IMR-90 (cell line): ENCODE measurements around the gene ATRN. TPM values are rescaled to one million over a fixed set of nuclear protein-coding genes. Genes with fewer than 3 reads are reported as not detected.

Experiments
- ATAC-seq: fragments of 200-7000 bp; cut with Tn5 transposase; 2 replicates; pipeline ENCODE4 v1.9.1; 2020; ENCODE audit warnings: low read depth, mild to moderate bottlenecking, moderate library complexity
- BruUV-seq: library from RNA; stranded (reverse); fragments of 400-500 nt; replicated peaks from 2 replicates; lab custom pipeline; 2021; lab: Mats Ljungman, UMichigan
- CTCF ChIA-PET: fragments of 300-600 bp; formaldehyde crosslinking; extraction: SDS; loops from one replicate; lab custom pipeline; 2021; ENCODE audit warnings: antibody characterized with exemption; lab: Yijun Ruan, JAX
- POLR2A ChIA-PET: fragments of 300-600 bp; sonication (Branson Sonifier 250); formaldehyde crosslinking; loops from one replicate; lab custom pipeline; 2022; ENCODE audit warnings: antibody characterized with exemption; ENCODE audit not compliant: unreplicated experiment; lab: Charles Lee
- DNase-seq: peaks from one replicate; pipeline ENCODE4 v3.0.0; 2013
- H2AFZ ChIP-seq: replicated peaks from 2 replicates; pipeline ENCODE3; 2013; ENCODE audit warnings: low read length, mild to moderate bottlenecking; ENCODE audit not compliant: poor library complexity
- H2AK5ac ChIP-seq: 2 replicates; pipeline ENCODE4 v1.6.1; 2013; ENCODE audit warnings: low read depth, low read length, inconsistent platforms
- H2AK9ac ChIP-seq: replicated peaks from 2 replicates; pipeline ENCODE3; 2013; ENCODE audit warnings: mild to moderate bottlenecking, low read depth, low read length, moderate library complexity; ENCODE audit not compliant: poor library complexity
- H2BK120ac ChIP-seq: 2 replicates; pipeline ENCODE4 v1.6.1; 2013; ENCODE audit warnings: low read depth, low read length, inconsistent platforms
- H2BK15ac ChIP-seq: 3 replicates; pipeline ENCODE4 v1.6.1; 2013; ENCODE audit warnings: low read depth, low read length, inconsistent platforms
- H2BK20ac ChIP-seq: 2 replicates; pipeline ENCODE4 v1.6.1; 2013; ENCODE audit warnings: low read depth, mild to moderate bottlenecking, inconsistent platforms, low read length, moderate library complexity
- H2BK5ac ChIP-seq: 2 replicates; pipeline ENCODE4 v1.6.1; 2013; ENCODE audit warnings: mild to moderate bottlenecking, low read depth, low read length, inconsistent platforms; ENCODE audit not compliant: poor library complexity, severe bottlenecking
- H3K14ac ChIP-seq: replicated peaks from 2 replicates; pipeline ENCODE4 v1.6.1; 2013; ENCODE audit warnings: low read depth, low read length, inconsistent platforms
- H3K18ac ChIP-seq: 2 replicates; pipeline ENCODE4 v1.6.1; 2013; ENCODE audit warnings: low read depth, low read length, control low read depth
- H3K23ac ChIP-seq: 2 replicates; pipeline ENCODE4 v1.6.1; 2013; ENCODE audit warnings: low read depth, low read length, inconsistent platforms
- H3K27ac ChIP-seq: 2 replicates; pipeline ENCODE4 v1.5.1; 2013; ENCODE audit warnings: mild to moderate bottlenecking, control low read depth, low read length; ENCODE audit not compliant: insufficient read depth
- H3K27me3 ChIP-seq: 2 replicates; pipeline ENCODE4 v1.6.1; 2013; ENCODE audit warnings: low read length; ENCODE audit not compliant: control insufficient read depth, insufficient read depth
- H3K36me3 ChIP-seq: 2 replicates; pipeline ENCODE4 v1.6.1; 2013; ENCODE audit warnings: low read length, mixed read lengths; ENCODE audit not compliant: control insufficient read depth, insufficient read depth
- H3K4ac ChIP-seq: 2 replicates; pipeline ENCODE4 v1.6.1; 2013; ENCODE audit warnings: low read depth, low read length, inconsistent platforms
- H3K4me1 ChIP-seq: 2 replicates; pipeline ENCODE4 v1.6.1; 2013; ENCODE audit warnings: low read length, mixed read lengths; ENCODE audit not compliant: control insufficient read depth, insufficient read depth
- H3K4me2 ChIP-seq: 2 replicates; pipeline ENCODE4 v1.6.1; 2013; ENCODE audit warnings: low read depth, mild to moderate bottlenecking, control low read depth, low read length, moderate library complexity
- H3K4me3 ChIP-seq: 2 replicates; pipeline ENCODE4 v1.5.1; 2013; ENCODE audit warnings: low read depth, mild to moderate bottlenecking, control low read depth, low read length, moderate library complexity; ENCODE audit not compliant: insufficient read depth
- H3K56ac ChIP-seq: 2 replicates; pipeline ENCODE4 v1.6.1; 2013; ENCODE audit warnings: low read length, inconsistent platforms; ENCODE audit not compliant: insufficient read depth; ENCODE audit errors: extremely low read depth
- H3K79me1 ChIP-seq, 2 experiments: 2 replicates each; pipeline ENCODE4 v1.6.1; 2013; ENCODE audit warnings: low read length in 2 of 2, inconsistent platforms in 1 of 2, low read depth in 1 of 2
- H3K9ac ChIP-seq: 2 replicates; pipeline ENCODE4 v1.6.1; 2013; ENCODE audit warnings: low read depth, low read length, control low read depth
- H3K9me1 ChIP-seq: 2 replicates; pipeline ENCODE4 v1.6.1; 2013; ENCODE audit warnings: low read length, inconsistent platforms; ENCODE audit not compliant: insufficient read depth
- H3K9me3 ChIP-seq: 2 replicates; pipeline ENCODE4 v1.6.1; 2013; ENCODE audit warnings: low read length; ENCODE audit not compliant: control insufficient read depth, insufficient read depth
- H4K20me1 ChIP-seq: 2 replicates; pipeline ENCODE4 v1.6.1; 2013; ENCODE audit warnings: low read length, inconsistent platforms; ENCODE audit not compliant: insufficient read depth
- H4K5ac ChIP-seq: 2 replicates; pipeline ENCODE4 v1.6.1; 2013; ENCODE audit warnings: mild to moderate bottlenecking, low read depth, low read length, control low read depth
- H4K8ac ChIP-seq, 2 experiments: 2 replicates each; pipeline ENCODE4 v1.6.1; 2013; ENCODE audit warnings: low read depth in 2 of 2, low read length in 2 of 2, control low read depth in 1 of 2, inconsistent platforms in 1 of 2
- H4K91ac ChIP-seq: 2 replicates; pipeline ENCODE4 v1.6.1; 2013; ENCODE audit warnings: low read depth, low read length, inconsistent platforms; ENCODE audit not compliant: insufficient read depth
- CEBPB ChIP-seq: IDR thresholded peaks from 2 replicates; pipeline ENCODE4 v1.6.1; 2012; ENCODE audit warnings: low read depth, low read length, improper control_type of control experiment
- RCOR1 ChIP-seq: IDR thresholded peaks from 2 replicates; pipeline ENCODE4 v1.6.1; 2012; ENCODE audit warnings: mild to moderate bottlenecking, low read length, improper control_type of control experiment; ENCODE audit not compliant: insufficient replicate concordance
- WGBS, 2 experiments: methylation state at CpG; one replicate each; pipeline versions ENCODE4 v1.1.5 to v1.1.7; 2013; ENCODE audit warnings: missing lambda C conversion rate in 2 of 2; ENCODE audit not compliant: insufficient read length in 1 of 2; ENCODE audit errors: extremely low coverage in 2 of 2; 5-methylcytosine and 5-hydroxymethylcytosine counted together
- dilution Hi-C: fragments of 300-500 bp; cut with HindIII; formaldehyde crosslinking; loops from one replicate; pipeline ENCODE4 v1.14.3; 2018; ENCODE audit warnings: low sequenced_read_pairs; ENCODE audit not compliant: unreplicated experiment
- in situ Hi-C: fragments of 300-500 bp; cut with MboI; formaldehyde crosslinking; loops from 3 replicates; pipeline ENCODE4 v1.14.3; 2019; ENCODE audit warnings: low sequenced_read_pairs, inconsistent platforms, mixed read lengths
- intact Hi-C: fragments of 100-400 bp; cut with micrococcal nuclease; formaldehyde crosslinking; loops from 2 replicates; pipeline ENCODE4 v1.10.0; 2022
- polyA plus RNA-seq, 3 experiments: library from polyadenylated mRNA; depleted of rRNA; stranded (reverse); fragments of >200 nt; gene quantifications; 2 replicates each; pipeline ENCODE4 v1.2.3, GENCODE V29; 2012; ENCODE audit warnings: low replicate concordance in 1 of 3
- total RNA-seq: library from RNA; depleted of rRNA; stranded (reverse); fragments of >200 nt; gene quantifications from 2 replicates; pipeline ENCODE4 v1.2.3, GENCODE V29; 2012

ATRN gene
- total and polyA plus RNA-seq, 2 of the 4 experiments (the other 2 are of a cell fraction): 32.3 to 46.2 TPM

DNA sequence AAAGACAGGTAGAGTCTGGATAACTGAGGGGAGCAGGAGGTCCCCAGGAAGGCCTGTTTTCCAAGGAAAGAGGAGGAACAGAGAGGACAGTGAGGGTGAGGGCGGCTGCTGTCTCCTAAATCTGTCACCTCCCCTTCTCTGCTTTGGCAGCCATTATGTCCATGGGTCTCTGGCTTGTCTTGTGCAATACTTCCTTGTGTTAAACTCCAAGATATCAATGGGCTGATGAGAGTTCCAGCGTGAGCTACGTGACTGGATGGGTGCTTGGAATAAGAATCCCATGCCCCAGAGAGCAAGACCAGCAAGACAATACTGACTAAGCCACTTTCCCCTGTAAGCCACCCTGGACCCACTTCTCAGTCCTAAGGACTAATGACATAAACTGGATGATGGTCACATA is 37.1 kb upstream of the ATRN start:
- POLR2A ChIA-PET: interaction anchor here (0.5 kb wide), 1 partner anchor 106 kb away, joined by 17 read pairs; no protein-coding TSS in a partner anchor
- no peak for ATAC-seq
- H2AK5ac ChIP-seq: no peak overlapping the region

More for the DNA sequence above, 37.1 kb upstream of the ATRN start:
- TF ChIP-seq RCOR1 (no peak), CEBPB (peak; percentile 38; the same call in 1 of the 2 replicates)
- dilution Hi-C loops (no loop called here), in situ Hi-C loops (no loop called here), intact Hi-C loops (no loop called here)
- H3K23ac ChIP-seq: no peak overlapping the region
- H3K4me3 ChIP-seq: no peak overlapping the region
- H2BK20ac ChIP-seq: no peak overlapping the region
- no peak overlapping the region for H2AK9ac ChIP-seq
- no peaks in the 10 kb centered on the region for H3K36me3 ChIP-seq
- H3K4me2 ChIP-seq: no peak overlapping the region
- H3K9me1 ChIP-seq: no peaks in the 10 kb centered on the region
- H3K27ac ChIP-seq: no peak overlapping the region
- no TSS peak for BruUV-seq
- H4K5ac ChIP-seq: no peak overlapping the region
- H3K4ac ChIP-seq: no peak overlapping the region
- H3K14ac ChIP-seq: no peak overlapping the region
- H3K9ac ChIP-seq: no peak overlapping the region
- no peak overlapping the region for H2BK120ac ChIP-seq
- no peaks in the 10 kb centered on the region for H3K9me3 ChIP-seq
- no peaks in the 10 kb centered on the region for H4K20me1 ChIP-seq
- WGBS, 2 experiments: no CpG with 5 or more reads among the region's 3 CpGs
- H4K91ac ChIP-seq: no peak overlapping the region
- CTCF ChIA-PET: no interaction called here
- H3K18ac ChIP-seq: no peak overlapping the region
- H2BK15ac ChIP-seq: no peak overlapping the region
- H3K4me1 ChIP-seq: no peaks in the 10 kb centered on the region
- H3K27me3 ChIP-seq: peaks cover 2% of the 10 kb centered on the region
- no peak overlapping the region for H2BK5ac ChIP-seq
- no peak overlapping the region for H3K56ac ChIP-seq
- no peak overlapping the region for H4K8ac ChIP-seq
- DNase-seq: no peak
- H3K79me1 ChIP-seq: no peaks in the 10 kb centered on the region
- no peak overlapping the region for H2AFZ ChIP-seq
